ENCODE results near the gene CCDC154. TPM values are rescaled to one million over a fixed set of nuclear protein-coding genes. Genes with fewer than 3 reads are reported as not detected.

CCDC154 gene
- total and polyA plus RNA-seq, 9 of the 15 experiments (the other 6 are each of a cell fraction or from before 2014, with no cell fraction given): 0.15 to 1.4 (median 0.20) TPM; not detected in 5

GRCh38 chr16:1474796-1475551 lies 30.6 kb upstream of the CCDC154 start, which contains the start of gene CLCN7 (continued):
- TF ChIP-seq HEY1 (CRISPR knock-in tag; IDR thresholded peaks at IDR 0.05; ENCODE audit: borderline replicate concordance): no peak
- no peak for TF ChIP-seq SAFB2 (IDR thresholded peaks at IDR 0.05; ENCODE audit: borderline replicate concordance, low read depth, low read length, severe bottlenecking)
- TF ChIP-seq ZNF277 (CRISPR knock-in tag; IDR thresholded peaks at IDR 0.05; ENCODE audit: borderline replicate concordance): no peak
- TF ChIP-seq KDM4B (IDR thresholded peaks at IDR 0.05; ENCODE audit: borderline replicate concordance in 2 of 2, low read depth in 1 of 2): peak in 1 of 2 experiments; percentile 32; a peak in 1 of 4 replicates
- TF ChIP-seq TEAD2 (tag; IDR thresholded peaks at IDR 0.05): no peak
- TF ChIP-seq TRIM24 (IDR thresholded peaks at IDR 0.05): no peak
- TF ChIP-seq, protein P1, sequence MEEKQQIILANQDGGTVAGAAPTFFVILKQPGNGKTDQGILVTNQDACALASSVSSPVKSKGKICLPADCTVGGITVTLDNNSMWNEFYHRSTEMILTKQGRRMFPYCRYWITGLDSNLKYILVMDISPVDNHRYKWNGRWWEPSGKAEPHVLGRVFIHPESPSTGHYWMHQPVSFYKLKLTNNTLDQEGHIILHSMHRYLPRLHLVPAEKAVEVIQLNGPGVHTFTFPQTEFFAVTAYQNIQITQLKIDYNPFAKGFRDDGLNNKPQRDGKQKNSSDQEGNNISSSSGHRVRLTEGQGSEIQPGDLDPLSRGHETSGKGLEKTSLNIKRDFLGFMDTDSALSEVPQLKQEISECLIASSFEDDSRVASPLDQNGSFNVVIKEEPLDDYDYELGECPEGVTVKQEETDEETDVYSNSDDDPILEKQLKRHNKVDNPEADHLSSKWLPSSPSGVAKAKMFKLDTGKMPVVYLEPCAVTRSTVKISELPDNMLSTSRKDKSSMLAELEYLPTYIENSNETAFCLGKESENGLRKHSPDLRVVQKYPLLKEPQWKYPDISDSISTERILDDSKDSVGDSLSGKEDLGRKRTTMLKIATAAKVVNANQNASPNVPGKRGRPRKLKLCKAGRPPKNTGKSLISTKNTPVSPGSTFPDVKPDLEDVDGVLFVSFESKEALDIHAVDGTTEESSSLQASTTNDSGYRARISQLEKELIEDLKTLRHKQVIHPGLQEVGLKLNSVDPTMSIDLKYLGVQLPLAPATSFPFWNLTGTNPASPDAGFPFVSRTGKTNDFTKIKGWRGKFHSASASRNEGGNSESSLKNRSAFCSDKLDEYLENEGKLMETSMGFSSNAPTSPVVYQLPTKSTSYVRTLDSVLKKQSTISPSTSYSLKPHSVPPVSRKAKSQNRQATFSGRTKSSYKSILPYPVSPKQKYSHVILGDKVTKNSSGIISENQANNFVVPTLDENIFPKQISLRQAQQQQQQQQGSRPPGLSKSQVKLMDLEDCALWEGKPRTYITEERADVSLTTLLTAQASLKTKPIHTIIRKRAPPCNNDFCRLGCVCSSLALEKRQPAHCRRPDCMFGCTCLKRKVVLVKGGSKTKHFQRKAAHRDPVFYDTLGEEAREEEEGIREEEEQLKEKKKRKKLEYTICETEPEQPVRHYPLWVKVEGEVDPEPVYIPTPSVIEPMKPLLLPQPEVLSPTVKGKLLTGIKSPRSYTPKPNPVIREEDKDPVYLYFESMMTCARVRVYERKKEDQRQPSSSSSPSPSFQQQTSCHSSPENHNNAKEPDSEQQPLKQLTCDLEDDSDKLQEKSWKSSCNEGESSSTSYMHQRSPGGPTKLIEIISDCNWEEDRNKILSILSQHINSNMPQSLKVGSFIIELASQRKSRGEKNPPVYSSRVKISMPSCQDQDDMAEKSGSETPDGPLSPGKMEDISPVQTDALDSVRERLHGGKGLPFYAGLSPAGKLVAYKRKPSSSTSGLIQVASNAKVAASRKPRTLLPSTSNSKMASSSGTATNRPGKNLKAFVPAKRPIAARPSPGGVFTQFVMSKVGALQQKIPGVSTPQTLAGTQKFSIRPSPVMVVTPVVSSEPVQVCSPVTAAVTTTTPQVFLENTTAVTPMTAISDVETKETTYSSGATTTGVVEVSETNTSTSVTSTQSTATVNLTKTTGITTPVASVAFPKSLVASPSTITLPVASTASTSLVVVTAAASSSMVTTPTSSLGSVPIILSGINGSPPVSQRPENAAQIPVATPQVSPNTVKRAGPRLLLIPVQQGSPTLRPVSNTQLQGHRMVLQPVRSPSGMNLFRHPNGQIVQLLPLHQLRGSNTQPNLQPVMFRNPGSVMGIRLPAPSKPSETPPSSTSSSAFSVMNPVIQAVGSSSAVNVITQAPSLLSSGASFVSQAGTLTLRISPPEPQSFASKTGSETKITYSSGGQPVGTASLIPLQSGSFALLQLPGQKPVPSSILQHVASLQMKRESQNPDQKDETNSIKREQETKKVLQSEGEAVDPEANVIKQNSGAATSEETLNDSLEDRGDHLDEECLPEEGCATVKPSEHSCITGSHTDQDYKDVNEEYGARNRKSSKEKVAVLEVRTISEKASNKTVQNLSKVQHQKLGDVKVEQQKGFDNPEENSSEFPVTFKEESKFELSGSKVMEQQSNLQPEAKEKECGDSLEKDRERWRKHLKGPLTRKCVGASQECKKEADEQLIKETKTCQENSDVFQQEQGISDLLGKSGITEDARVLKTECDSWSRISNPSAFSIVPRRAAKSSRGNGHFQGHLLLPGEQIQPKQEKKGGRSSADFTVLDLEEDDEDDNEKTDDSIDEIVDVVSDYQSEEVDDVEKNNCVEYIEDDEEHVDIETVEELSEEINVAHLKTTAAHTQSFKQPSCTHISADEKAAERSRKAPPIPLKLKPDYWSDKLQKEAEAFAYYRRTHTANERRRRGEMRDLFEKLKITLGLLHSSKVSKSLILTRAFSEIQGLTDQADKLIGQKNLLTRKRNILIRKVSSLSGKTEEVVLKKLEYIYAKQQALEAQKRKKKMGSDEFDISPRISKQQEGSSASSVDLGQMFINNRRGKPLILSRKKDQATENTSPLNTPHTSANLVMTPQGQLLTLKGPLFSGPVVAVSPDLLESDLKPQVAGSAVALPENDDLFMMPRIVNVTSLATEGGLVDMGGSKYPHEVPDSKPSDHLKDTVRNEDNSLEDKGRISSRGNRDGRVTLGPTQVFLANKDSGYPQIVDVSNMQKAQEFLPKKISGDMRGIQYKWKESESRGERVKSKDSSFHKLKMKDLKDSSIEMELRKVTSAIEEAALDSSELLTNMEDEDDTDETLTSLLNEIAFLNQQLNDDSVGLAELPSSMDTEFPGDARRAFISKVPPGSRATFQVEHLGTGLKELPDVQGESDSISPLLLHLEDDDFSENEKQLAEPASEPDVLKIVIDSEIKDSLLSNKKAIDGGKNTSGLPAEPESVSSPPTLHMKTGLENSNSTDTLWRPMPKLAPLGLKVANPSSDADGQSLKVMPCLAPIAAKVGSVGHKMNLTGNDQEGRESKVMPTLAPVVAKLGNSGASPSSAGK (IDR thresholded peaks at IDR 0.05): peak; percentile 99
- TF ChIP-seq GMEB1 (CRISPR knock-in tag; IDR thresholded peaks at IDR 0.05): peak; percentile 87
- no peak for TF ChIP-seq GTF2A2 (tag; IDR thresholded peaks at IDR 0.05)
- TF ChIP-seq PURB (CRISPR knock-in tag; IDR thresholded peaks at IDR 0.05; ENCODE audit: low read depth): no peak
- peak; percentile 47; the same call in 1 of the 2 replicates for TF ChIP-seq DMBX1 (CRISPR knock-in tag; IDR thresholded peaks at IDR 0.05; ENCODE audit: borderline replicate concordance)
